ENCODE measurements around the gene CEP250. TPM values are rescaled to one million over a fixed set of nuclear protein-coding genes. Genes with fewer than 3 reads are reported as not detected.
"Not testable (repeated sequence)": the region's sequence is repeated elsewhere in the genome, so short reads cannot be mapped to it uniquely, and the experiment has no call there.

Gene CEP250
- total RNA-seq, 2 donors from 2014 or later = 45.1 to 55.0 TPM

DNA sequence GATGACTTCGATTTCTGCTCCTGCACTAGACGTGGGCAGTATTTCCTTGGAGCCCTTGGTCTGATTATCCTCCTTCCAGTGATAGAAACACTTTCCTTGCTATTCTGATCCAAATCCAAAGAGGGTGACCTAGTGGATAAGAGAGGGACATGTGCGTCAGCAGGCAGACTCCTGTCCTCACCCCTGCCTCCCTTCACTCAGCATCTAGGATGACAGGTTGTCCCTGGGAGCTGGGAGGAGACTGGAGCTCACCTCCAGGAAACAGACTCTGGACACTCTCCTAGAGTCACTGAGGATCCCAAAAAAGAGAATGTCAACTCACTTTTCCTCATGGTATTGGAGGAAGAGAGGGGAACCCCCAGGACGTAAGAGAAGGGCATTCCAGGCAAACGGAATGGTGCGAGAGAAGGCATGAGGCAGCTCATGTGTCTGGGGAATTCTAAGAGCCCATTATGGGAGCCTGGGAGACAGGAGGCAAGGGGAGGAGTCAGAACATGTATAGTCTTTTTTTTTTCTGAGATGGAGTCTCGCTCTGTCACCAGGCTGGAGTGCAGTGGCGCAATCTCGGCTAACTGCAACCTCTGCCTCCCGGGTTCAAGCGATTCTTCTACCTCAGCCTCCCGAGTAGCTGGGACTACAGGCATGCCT is 71.8 kb downstream of the CEP250 start:
- no peak for ATAC-seq (replicated peaks in 1 of 2)
- H3K4me3 Mint-ChIP-seq = no peak overlapping the region
- no peak for DNase-seq
- no peaks in the 10 kb centered on the region for H3K36me3 Mint-ChIP-seq (ENCODE audit: insufficient read depth in 2 of 2)
- H3K27ac Mint-ChIP-seq = no peak overlapping the region
- H3K9me3 Mint-ChIP-seq = no peaks in the 10 kb centered on the region
- H3K27me3 Mint-ChIP-seq (ENCODE audit: low read depth) = no peaks in the 10 kb centered on the region
- H3K4me1 Mint-ChIP-seq (ENCODE audit: low read depth) = no peaks in the 10 kb centered on the region

DNA sequence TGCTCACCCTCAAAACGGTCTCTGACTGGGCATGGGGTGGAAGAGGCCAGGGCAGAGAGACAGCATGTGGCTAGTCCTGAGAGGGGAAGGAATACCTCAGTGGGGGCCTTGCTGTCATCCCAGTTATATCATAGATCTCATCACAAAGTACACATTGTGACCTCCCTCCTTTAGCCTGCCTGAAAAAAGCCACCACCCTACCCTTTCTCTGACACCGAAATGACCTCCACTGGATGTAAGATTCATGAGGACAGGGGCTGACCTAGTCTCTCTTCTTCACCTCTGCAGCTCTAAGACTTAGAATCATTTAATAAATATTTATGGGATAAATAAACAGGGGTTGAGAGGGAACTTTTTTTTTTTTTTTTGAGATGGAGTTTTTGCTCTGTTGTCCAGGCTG is 74.2 kb downstream of the CEP250 start, which contains the start of gene C20orf173:
Gene C20orf173 (minus strand): TSS at position 101 of the 400 bp plus-strand sequence. CDS start 279 bp downstream, outside the sequence.
- Mint-ChIP-seq H3K4me1 (ENCODE audit: low read depth) (no peaks in the 10 kb centered on the region), H3K4me3 (no peak within 1 kb of the TSS), H3K27me3 (ENCODE audit: low read depth) (no peaks in the 10 kb centered on the region), H3K27ac (no peak within 1 kb of the TSS), H3K9me3 (no peaks in the 10 kb centered on the region), H3K36me3 (ENCODE audit: insufficient read depth in 2 of 2) (no peaks in the 10 kb centered on the region)
- DNase-seq = no peak
- no peak for ATAC-seq (replicated peaks in 1 of 2)

DNA sequence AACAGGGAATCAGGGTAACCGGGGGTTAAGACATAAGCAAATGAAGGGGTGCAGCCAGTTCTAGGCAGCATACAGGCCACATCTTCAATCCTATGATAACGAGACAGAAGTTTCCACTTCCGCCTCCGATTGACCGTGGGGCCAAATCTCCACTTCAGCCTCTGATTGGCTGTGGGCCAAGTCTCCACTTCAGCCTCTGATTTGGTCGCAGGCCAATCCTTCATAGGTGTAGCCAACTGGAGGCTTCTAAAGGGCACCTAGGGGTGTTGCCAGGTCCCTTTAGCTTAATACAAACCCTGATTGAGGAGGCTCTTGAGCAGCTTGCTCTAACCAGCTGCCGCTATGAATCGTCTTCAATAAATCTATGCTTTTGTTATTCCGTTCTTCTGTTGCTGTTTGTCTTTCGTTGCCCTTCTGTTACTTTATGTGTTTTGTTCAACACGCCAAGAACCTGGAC is 84.4 kb downstream of the CEP250 start:
- no peak overlapping the region for H3K27ac Mint-ChIP-seq
- H3K27me3 Mint-ChIP-seq (ENCODE audit: low read depth) = no peaks in the 10 kb centered on the region
- DNase-seq (peak; percentile 10 to 35), ATAC-seq (replicated peaks in 1 of 2) (no peak)
- H3K4me3 Mint-ChIP-seq = peak overlapping the region in 1 of 2 donors; percentile 22
- H3K36me3 Mint-ChIP-seq (ENCODE audit: insufficient read depth in 2 of 2) = peaks cover 0 to 2% of the 10 kb centered on the region in 2 donors
- peaks cover 31% of the 10 kb centered on the region for H3K4me1 Mint-ChIP-seq (ENCODE audit: low read depth)
- H3K9me3 Mint-ChIP-seq = no peaks in the 10 kb centered on the region

DNA sequence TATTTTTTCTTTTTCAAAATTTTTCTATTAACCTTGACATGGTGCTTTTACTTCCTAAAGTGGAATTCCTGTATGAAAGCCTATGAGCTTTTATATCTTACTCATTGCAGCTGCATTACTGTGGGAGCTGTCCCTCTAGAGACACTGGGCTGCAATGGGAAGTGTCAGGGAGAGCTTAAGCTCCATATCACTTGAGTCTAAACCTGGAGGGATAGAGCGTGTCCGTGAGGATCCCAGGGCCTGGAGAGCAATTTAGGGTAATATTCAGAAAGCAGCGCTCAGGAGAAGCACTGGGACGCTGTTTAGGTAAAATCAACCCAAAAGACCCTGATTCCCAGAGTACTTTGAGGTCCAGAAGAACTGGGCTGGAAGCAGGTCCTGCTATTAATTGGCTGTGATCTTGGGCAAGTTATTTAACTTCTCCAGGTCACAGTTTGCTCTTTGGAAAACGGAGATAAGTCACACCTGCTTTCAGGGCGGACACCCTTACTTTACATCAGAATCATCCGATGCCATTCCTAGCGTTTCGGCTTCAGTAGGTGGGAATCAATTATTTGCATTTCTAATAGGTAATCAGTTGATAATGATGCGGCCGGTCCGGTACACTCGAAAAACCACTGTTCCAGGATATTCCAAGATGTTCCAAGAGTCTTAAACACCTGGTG is 85.9 kb downstream of the CEP250 start:
- peaks cover 31% of the 10 kb centered on the region for H3K4me1 Mint-ChIP-seq (ENCODE audit: low read depth)
- H3K27ac Mint-ChIP-seq = no peak overlapping the region
- H3K36me3 Mint-ChIP-seq (ENCODE audit: insufficient read depth in 2 of 2) = peaks cover 0 to 2% of the 10 kb centered on the region in 2 donors
- ATAC-seq (replicated peaks in 1 of 2) (no peak), DNase-seq (no peak)
- no peaks in the 10 kb centered on the region for H3K27me3 Mint-ChIP-seq (ENCODE audit: low read depth)
- no peaks in the 10 kb centered on the region for H3K9me3 Mint-ChIP-seq
- peak overlapping the region; percentile 90 to 93 for H3K4me3 Mint-ChIP-seq

DNA sequence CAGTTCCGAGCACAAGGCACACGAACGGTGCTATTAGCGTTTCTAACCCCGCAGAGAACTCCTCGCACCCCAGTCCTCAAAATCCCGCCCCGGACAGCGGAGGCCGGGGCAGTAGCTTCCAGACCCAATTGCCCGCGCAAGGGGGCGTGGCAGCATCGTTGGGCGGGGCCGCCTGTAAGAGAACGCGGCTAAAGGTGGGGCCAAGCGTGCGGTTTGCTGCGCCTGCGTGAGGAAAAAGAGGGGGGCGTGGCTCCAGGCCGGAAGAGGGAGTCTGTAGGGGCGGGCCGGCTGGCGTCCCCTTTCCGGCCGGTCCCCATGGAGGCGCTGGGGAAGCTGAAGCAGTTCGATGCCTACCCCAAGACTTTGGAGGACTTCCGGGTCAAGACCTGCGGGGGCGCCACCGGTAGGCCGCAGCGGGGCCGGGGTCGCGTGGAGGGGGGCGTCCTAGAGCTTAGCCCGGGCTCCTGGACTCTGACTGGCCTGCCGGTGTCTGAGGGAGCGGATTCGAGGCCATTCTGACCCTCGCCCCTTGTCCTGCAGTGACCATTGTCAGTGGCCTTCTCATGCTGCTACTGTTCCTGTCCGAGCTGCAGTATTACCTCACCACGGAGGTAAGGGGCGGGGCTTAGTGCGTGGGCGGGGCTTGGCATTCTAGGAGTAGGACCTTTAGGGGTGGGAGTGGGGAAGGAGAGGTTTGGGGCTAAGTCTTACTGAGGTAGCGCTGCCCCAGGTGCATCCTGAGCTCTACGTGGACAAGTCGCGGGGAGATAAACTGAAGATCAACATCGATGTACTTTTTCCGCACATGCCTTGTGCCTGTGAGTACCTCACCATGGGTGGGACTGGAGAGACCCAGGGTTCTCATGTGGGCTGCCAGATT is 86.6 kb downstream of the CEP250 start, which contains the start of gene ERGIC3:
Gene ERGIC3 (plus strand): TSS at position 296 of the 880 bp plus-strand sequence. CDS start 20 bp downstream, at position 316.
- peak within 1 kb of the TSS; percentile 78 for H3K27ac Mint-ChIP-seq
- H3K4me3 Mint-ChIP-seq = peak within 1 kb of the TSS; percentile 90 to 93
- H3K9me3 Mint-ChIP-seq = no peaks in the 10 kb centered on the region
- H3K4me1 Mint-ChIP-seq (ENCODE audit: low read depth) = peaks cover 31% of the 10 kb centered on the region
- ATAC-seq (replicated peaks in 1 of 2) = peak; percentile 98
- peak; percentile 99 for DNase-seq
- H3K36me3 Mint-ChIP-seq (ENCODE audit: insufficient read depth in 2 of 2) = peaks cover 0 to 2% of the 10 kb centered on the region in 2 donors
- no peaks in the 10 kb centered on the region for H3K27me3 Mint-ChIP-seq (ENCODE audit: low read depth)

DNA sequence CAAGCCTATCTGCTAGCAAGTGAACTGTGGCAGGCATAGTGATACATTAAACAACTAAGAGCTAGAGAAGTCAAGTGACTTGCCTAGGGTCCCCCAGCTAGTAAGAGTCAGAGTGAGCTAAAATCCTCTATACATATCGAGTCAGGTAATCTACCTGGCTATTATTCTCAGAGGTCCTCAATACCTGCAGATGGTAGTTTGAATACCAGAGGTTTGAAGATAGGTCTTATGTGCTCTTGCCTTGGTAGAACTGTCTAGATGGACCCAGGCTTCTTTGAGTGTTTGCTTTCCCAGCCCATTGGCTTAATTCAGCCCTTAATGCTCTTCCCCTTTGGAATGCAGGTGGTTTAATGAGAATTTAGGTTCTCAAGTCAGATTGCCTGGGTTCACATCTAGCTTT is 87.6 kb downstream of the CEP250 start:
- peaks cover 0 to 2% of the 10 kb centered on the region in 2 donors for H3K36me3 Mint-ChIP-seq (ENCODE audit: insufficient read depth in 2 of 2)
- peak overlapping the region; percentile 90 to 93 for H3K4me3 Mint-ChIP-seq
- H3K9me3 Mint-ChIP-seq = no peaks in the 10 kb centered on the region
- no peaks in the 10 kb centered on the region for H3K27me3 Mint-ChIP-seq (ENCODE audit: low read depth)
- ATAC-seq (replicated peaks in 1 of 2) (no peak), DNase-seq (no peak)
- peaks cover 31% of the 10 kb centered on the region for H3K4me1 Mint-ChIP-seq (ENCODE audit: low read depth)
- H3K27ac Mint-ChIP-seq = no peak overlapping the region

DNA sequence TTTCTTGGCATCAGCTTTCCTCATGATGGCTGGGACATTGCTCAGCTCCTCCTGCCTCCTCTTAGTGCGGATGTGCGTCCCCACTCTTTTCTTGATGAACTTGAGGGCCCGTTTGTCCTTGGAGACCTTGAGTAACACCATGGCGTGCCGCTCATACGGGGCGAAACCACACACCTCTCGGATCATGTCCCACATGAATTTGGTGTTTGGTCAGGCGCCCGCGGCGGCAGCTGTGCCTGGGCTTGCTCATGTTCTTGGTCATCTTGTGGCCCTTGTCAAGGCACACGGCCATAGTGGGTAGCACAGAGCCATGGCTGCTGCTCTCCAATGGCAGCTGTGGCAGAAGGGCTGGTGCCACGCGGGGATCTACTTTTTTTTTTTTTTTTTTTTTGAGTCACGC is 89.0 kb downstream of the CEP250 start:
- DNase-seq (no peak), ATAC-seq (replicated peaks in 1 of 2) (no peak)
- peaks cover 2% of the 10 kb centered on the region in 2 donors for H3K36me3 Mint-ChIP-seq (ENCODE audit: insufficient read depth in 2 of 2)
- peaks cover 31% of the 10 kb centered on the region for H3K4me1 Mint-ChIP-seq (ENCODE audit: low read depth)
- no peak overlapping the region for H3K27ac Mint-ChIP-seq
- H3K27me3 Mint-ChIP-seq (ENCODE audit: low read depth) = no peaks in the 10 kb centered on the region
- no peak overlapping the region for H3K4me3 Mint-ChIP-seq
- no peaks in the 10 kb centered on the region for H3K9me3 Mint-ChIP-seq

DNA sequence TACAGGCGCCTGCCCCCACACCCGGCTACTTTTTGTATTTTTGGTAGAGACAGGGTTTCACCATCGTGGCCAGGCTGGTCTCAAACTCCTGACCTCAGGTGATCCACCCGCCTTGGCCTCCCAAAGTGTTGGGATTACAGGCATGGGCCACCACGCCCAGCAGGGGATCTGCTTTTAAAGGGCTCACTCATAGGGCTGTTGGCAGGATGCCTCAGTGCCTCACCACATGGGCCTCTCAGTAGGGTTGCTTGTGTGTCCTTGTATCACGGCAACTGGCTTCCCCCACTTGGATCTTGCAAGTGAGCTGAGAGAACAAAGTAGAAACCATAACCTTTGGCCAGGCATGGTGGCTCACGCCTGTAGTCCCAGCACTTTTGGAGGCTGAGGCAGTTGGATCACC is 89.5 kb downstream of the CEP250 start:
- ATAC-seq (replicated peaks in 1 of 2); H3K36me3 Mint-ChIP-seq (ENCODE audit: insufficient read depth in 2 of 2); H3K27ac Mint-ChIP-seq; H3K27me3 Mint-ChIP-seq (ENCODE audit: low read depth); DNase-seq; H3K4me3 Mint-ChIP-seq; H3K9me3 Mint-ChIP-seq: not testable (repeated sequence)
- H3K4me1 Mint-ChIP-seq (ENCODE audit: low read depth) = peaks cover 31% of the 10 kb centered on the region

DNA sequence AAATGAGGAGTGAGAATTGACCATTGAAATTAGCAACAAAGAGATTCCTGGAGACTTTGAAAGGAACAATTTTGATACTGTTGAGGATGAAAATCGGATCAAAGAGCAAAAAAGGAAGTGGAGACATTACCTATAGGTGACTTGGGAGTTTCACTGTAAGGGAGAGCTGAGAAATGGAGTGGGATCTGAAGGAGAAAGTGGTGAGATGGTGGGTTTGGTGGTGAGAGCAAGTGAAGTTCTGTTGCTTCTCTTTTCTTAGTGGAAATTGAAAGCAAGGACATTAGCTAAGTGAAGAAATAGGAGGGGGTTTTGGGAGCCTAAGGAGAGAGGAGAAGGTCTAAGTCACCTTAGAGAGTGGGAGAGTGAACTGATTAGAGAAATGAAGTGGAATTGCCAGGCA is 90.7 kb downstream of the CEP250 start:
- Mint-ChIP-seq H3K4me3 (no peak overlapping the region), H3K9me3 (no peaks in the 10 kb centered on the region), H3K27ac (no peak overlapping the region), H3K36me3 (ENCODE audit: insufficient read depth in 2 of 2) (peaks cover 4 to 6% of the 10 kb centered on the region in 2 donors), H3K4me1 (ENCODE audit: low read depth) (peaks cover 28% of the 10 kb centered on the region), H3K27me3 (ENCODE audit: low read depth) (no peaks in the 10 kb centered on the region)
- ATAC-seq (replicated peaks in 1 of 2) (no peak), DNase-seq (no peak)

DNA sequence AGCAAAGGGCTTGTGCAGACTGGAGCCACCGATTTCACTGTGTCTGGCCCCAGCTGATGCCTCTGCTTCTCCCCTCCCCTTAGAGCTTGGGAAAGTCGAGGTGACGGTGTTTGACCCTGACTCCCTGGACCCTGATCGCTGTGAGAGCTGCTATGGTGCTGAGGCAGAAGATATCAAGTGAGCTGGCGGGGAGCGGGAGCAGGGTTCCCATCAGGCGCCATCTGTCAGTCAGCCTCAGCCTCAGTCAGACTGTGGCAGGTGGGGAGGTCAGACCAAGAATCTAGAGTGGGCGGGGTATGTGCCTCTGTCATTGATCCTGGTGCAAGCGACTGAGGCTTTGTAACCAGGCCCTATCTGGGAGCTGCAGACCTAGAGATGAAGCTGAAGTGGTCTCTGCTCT is 91.9 kb downstream of the CEP250 start:
- H3K27me3 Mint-ChIP-seq (ENCODE audit: low read depth) = no peaks in the 10 kb centered on the region
- no peak overlapping the region for H3K4me3 Mint-ChIP-seq
- H3K27ac Mint-ChIP-seq = no peak overlapping the region
- H3K9me3 Mint-ChIP-seq = no peaks in the 10 kb centered on the region
- peaks cover 16% of the 10 kb centered on the region for H3K4me1 Mint-ChIP-seq (ENCODE audit: low read depth)
- no peak for DNase-seq
- ATAC-seq (replicated peaks in 1 of 2) = no peak
- H3K36me3 Mint-ChIP-seq (ENCODE audit: insufficient read depth in 2 of 2) = peaks cover 4 to 6% of the 10 kb centered on the region in 2 donors

DNA sequence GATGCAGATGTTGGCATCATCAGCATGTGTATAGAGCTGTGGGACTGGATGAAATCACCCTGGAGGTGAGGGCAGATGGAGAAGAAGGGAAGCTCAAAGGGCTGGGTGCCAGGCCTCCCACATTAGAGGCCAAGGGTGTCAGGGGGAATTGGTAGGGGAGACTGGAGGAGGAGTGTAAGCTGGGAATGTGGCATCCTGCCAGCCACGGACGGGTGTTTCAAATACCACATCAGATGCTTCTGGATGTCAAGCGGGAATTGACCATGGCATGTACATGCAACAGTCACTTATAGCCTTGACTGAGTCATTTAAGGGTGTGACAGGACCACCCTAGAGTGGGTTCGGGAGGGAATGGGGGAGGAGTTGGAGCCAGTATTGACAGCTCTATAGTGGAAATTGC is 96.1 kb downstream of the CEP250 start:
- no peaks in the 10 kb centered on the region for H3K9me3 Mint-ChIP-seq
- H3K27ac Mint-ChIP-seq = no peak overlapping the region

DNA sequence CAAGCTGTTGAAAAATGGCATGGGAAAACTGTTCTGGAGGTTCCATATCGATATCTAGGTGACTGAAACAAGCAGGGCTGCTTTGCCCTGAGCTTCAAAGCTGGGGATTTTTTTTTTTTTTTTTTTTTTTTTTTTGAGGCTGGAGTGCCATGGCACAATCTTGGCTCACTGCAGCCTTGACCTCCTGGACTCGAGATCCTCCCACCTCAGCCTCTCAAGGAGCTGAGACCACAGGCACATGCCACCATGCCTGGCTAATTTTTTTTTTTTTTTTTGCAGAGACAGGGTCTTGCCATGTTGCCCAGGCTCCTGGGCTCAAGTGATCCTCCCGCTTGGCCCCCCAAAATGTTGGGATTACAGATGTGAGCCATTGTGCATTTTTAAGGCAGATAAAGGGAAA is 97.5 kb downstream of the CEP250 start:
- no peak overlapping the region for H3K4me3 Mint-ChIP-seq
- no peak overlapping the region for H3K27ac Mint-ChIP-seq
- no peaks in the 10 kb centered on the region for H3K4me1 Mint-ChIP-seq (ENCODE audit: low read depth)
- ATAC-seq (replicated peaks in 1 of 2) = no peak
- H3K36me3 Mint-ChIP-seq (ENCODE audit: insufficient read depth in 2 of 2) = peaks cover 5 to 6% of the 10 kb centered on the region in 2 donors
- no peak for DNase-seq
- no peaks in the 10 kb centered on the region for H3K27me3 Mint-ChIP-seq (ENCODE audit: low read depth)
- no peaks in the 10 kb centered on the region for H3K9me3 Mint-ChIP-seq

More for the DNA sequence above, 96.1 kb downstream of the CEP250 start:
- DNase-seq (no peak), ATAC-seq (replicated peaks in 1 of 2) (no peak)
- Mint-ChIP-seq H3K27me3 (ENCODE audit: low read depth) (no peaks in the 10 kb centered on the region), H3K4me1 (ENCODE audit: low read depth) (no peaks in the 10 kb centered on the region), H3K4me3 (no peak overlapping the region), H3K36me3 (ENCODE audit: insufficient read depth in 2 of 2) (peaks cover 4 to 6% of the 10 kb centered on the region in 2 donors)

DNA sequence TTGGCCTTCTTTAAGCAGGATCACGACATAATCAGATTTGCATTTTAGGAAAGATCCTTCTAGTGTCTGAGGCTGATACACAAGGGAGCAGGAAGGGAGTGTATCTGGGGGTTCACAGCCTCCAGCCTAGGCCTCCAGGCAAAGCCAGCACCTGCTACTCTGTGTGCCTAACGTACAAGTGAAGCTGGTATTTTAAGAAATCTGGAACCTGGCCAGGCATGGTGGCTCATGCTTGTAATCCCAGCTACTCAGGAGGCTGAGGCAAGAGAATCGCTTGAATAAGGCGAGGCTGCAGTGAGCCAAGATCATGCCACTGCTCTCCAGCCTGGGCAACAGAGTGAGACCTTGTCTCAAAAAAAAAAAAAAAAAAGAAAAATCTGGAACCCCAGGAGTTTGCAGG is 100.1 kb downstream of the CEP250 start:
- H3K27me3 Mint-ChIP-seq (ENCODE audit: low read depth); H3K9me3 Mint-ChIP-seq; DNase-seq; H3K4me3 Mint-ChIP-seq; H3K27ac Mint-ChIP-seq; ATAC-seq (replicated peaks in 1 of 2); H3K4me1 Mint-ChIP-seq (ENCODE audit: low read depth); H3K36me3 Mint-ChIP-seq (ENCODE audit: insufficient read depth in 2 of 2): not testable (repeated sequence)

Data from activated T-cell treated with anti-CD3 and anti-CD28 coated beads, Interleukin-2, amount 50 U/mL, for 72 hours (primary cell).